GM12878 (cell line): ENCODE results near the gene DNAI2. TPM values are rescaled to one million over a fixed set of nuclear protein-coding genes. Genes with fewer than 3 reads are reported as not detected.

ENCODE experiments used
- ATAC-seq: fragments of 200-7000 bp; cut with Tn5 transposase; 3 replicates; pipeline ENCODE4 v1.9.1; 2020; ENCODE audit warnings: mild to moderate bottlenecking, moderate library complexity
- BruUV-seq: library from RNA; stranded (reverse); fragments of 400-500 nt; replicated peaks from 2 replicates; lab custom pipeline; 2021; lab: Mats Ljungman, UMichigan
- CTCF ChIA-PET: fragments of 300-600 bp; sonication (Branson Sonifier 250); formaldehyde crosslinking; extraction: SDS; loops from one replicate; lab custom pipeline; 2021; ENCODE audit warnings: inconsistent platforms; lab: Yijun Ruan, JAX
- POLR2A ChIA-PET: fragments of 350-600 bp; formaldehyde crosslinking; extraction: SDS; loops from one replicate; lab custom pipeline; 2021; ENCODE audit warnings: inconsistent platforms; lab: Charles Lee
- RAD21 ChIA-PET: fragments of 300-600 bp; sonication (Branson Sonifier 250); formaldehyde crosslinking; loops from one replicate; lab custom pipeline; 2023; ENCODE audit warnings: antibody characterized with exemption; ENCODE audit not compliant: unreplicated experiment; lab: Charles Lee
- SMC1A ChIA-PET: fragments of 300-600 bp; sonication (Branson Sonifier 250); formaldehyde crosslinking; loops from one replicate; lab custom pipeline; 2023; ENCODE audit not compliant: unreplicated experiment, uncharacterized antibody; lab: Charles Lee
- DNase-seq: peaks from one replicate; pipeline ENCODE4 v3.0.0-alpha.2; 2011; ENCODE audit warnings: low read depth, low spot score
- FAIRE-seq: peaks from 3 replicates; lab custom pipeline; 2011; peaks lifted over from hg19 to GRCh38; lab: Jason Lieb, UNC
- H2AFZ ChIP-seq: 2 replicates; pipeline ENCODE4 v1.6.0; 2011; ENCODE audit warnings: low read depth, low read length, control low read depth; ENCODE audit not compliant: control insufficient read depth
- H3K27ac ChIP-seq: 2 replicates; pipeline ENCODE4 v1.5.1; 2011; ENCODE audit warnings: control low read depth; ENCODE audit not compliant: control insufficient read depth, insufficient read depth
- H3K27me3 ChIP-seq, 2 experiments: replicated peaks in 1 of 2; 2 replicates each; pipeline versions ENCODE4 v1.6.0 to v1.6.1; 2011; ENCODE audit warnings: low read length in 1 of 2; ENCODE audit not compliant: control insufficient read depth in 2 of 2, insufficient read depth in 2 of 2
- H3K36me3 ChIP-seq, 2 experiments: 2 replicates each; pipeline ENCODE4 v1.5.1; 2011; ENCODE audit warnings: low read length in 1 of 2; ENCODE audit not compliant: control insufficient read depth in 2 of 2, insufficient read depth in 2 of 2
- H3K4me1 ChIP-seq: 2 replicates; pipeline ENCODE4 v1.6.1; 2011; ENCODE audit warnings: mild to moderate bottlenecking, low read length, moderate library complexity, mixed read lengths; ENCODE audit not compliant: control insufficient read depth, insufficient read depth
- H3K4me2 ChIP-seq: 2 replicates; pipeline ENCODE4 v1.6.0; 2011; ENCODE audit warnings: control low read depth; ENCODE audit not compliant: control insufficient read depth, insufficient read depth
- H3K4me3 ChIP-seq: fragments of 200-600 bp; sonication (generic); 2 replicates; pipeline ENCODE4 v1.5.1; 2016
- H3K79me2 ChIP-seq: 2 replicates; pipeline ENCODE4 v1.6.0; 2011; ENCODE audit warnings: low read length; ENCODE audit not compliant: control insufficient read depth, insufficient read depth
- H3K9ac ChIP-seq: 2 replicates; pipeline ENCODE4 v1.8.0; 2011; ENCODE audit warnings: low read length, control low read depth, mixed read lengths; ENCODE audit not compliant: control insufficient read depth, insufficient read depth
- H3K9me3 ChIP-seq: replicated peaks from 3 replicates; pipeline ENCODE4 v1.5.1; 2011; ENCODE audit warnings: mild to moderate bottlenecking, low read length; ENCODE audit not compliant: control insufficient read depth, insufficient read depth
- H4K20me1 ChIP-seq: 2 replicates; pipeline ENCODE4 v1.6.0; 2011; ENCODE audit not compliant: control insufficient read depth, insufficient read depth
- BCL3 ChIP-seq: IDR thresholded peaks from 2 replicates; pipeline ENCODE4 v1.6.1; 2011; ENCODE audit warnings: borderline replicate concordance, low read depth, mild to moderate bottlenecking, moderate library complexity, low read length; ENCODE audit not compliant: insufficient read depth, poor library complexity, severe bottlenecking
- ETV6 ChIP-seq, 2 experiments: fragments of 450-650 bp in 1 of 2; IDR thresholded peaks in 1 of 2; conservative IDR thresholded peaks in 1 of 2; 2 replicates each; pipeline ENCODE4 v1.6.1; 2014; ENCODE audit warnings: antibody characterized with exemption in 1 of 2, borderline replicate concordance in 1 of 2, low read depth in 1 of 2, mild to moderate bottlenecking in 1 of 2, moderate library complexity in 1 of 2
- MTA3 ChIP-seq: IDR thresholded peaks from 2 replicates; pipeline ENCODE4 v1.6.1; 2012; ENCODE audit warnings: low read length, inconsistent platforms, borderline replicate concordance
- MYC ChIP-seq: IDR thresholded peaks from 2 replicates; pipeline ENCODE4 v1.6.1; 2011; ENCODE audit warnings: mild to moderate bottlenecking, low read length, moderate library complexity, inconsistent platforms; ENCODE audit not compliant: insufficient read depth, insufficient replicate concordance, insufficient read length, severe bottlenecking
- SPI1 ChIP-seq: IDR thresholded peaks from 2 replicates; pipeline ENCODE4 v1.6.1; 2011; ENCODE audit warnings: low read depth, mild to moderate bottlenecking, low read length, moderate library complexity, borderline replicate concordance; ENCODE audit not compliant: insufficient read depth
- SRF ChIP-seq, 2 experiments: IDR thresholded peaks; 2 replicates each; pipeline ENCODE4 v1.6.1; 2011; ENCODE audit warnings: low read depth in 2 of 2, low read length in 2 of 2, mild to moderate bottlenecking in 1 of 2, moderate library complexity in 1 of 2
- TBL1XR1 ChIP-seq: IDR thresholded peaks from 2 replicates; pipeline ENCODE4 v1.6.1; 2012; ENCODE audit warnings: low read depth, low read length, improper control_type of control experiment
- ZBTB33 ChIP-seq: fragments of 450-650 bp; IDR thresholded peaks from 2 replicates; pipeline ENCODE4 v1.6.1; 2017; ENCODE audit warnings: mild to moderate bottlenecking
- WGBS: methylation state at CpG from one replicate; pipeline ENCODE4 v1.1.6; 2016; ENCODE audit warnings: low lambda C conversion rate; ENCODE audit not compliant: insufficient replicate concordance, insufficient coverage; ENCODE audit errors: missing lambda C conversion rate; 5-methylcytosine and 5-hydroxymethylcytosine counted together
- in situ Hi-C: fragments of 300-500 bp; cut with MboI; formaldehyde crosslinking; loops from 9 replicates; pipeline ENCODE4 v1.14.3; 2018; ENCODE audit warnings: mixed read lengths
- intact Hi-C: fragments of 100-400 bp; cut with micrococcal nuclease; formaldehyde crosslinking; loops from one replicate; pipeline ENCODE4 v1.14.2; 2022; ENCODE audit not compliant: unreplicated experiment
- polyA plus RNA-seq, 11 experiments: library from polyadenylated mRNA; depleted of rRNA in 4 of 11; unstranded in 6 of 11; stranded (reverse) in 5 of 11; fragments of >200 nt; fragmentation: Nextera tagmentation in 4 of 11; fragmentation: Illumina TruSeq in 1 of 11; extraction: Ambion mirVana in 4 of 11; extraction: Trizol in 1 of 11; gene quantifications; 1 replicate in 1 of 11; 2 replicates in 10 of 11; pipeline versions ENCODE4 v1.2.1 to v1.2.3, GENCODE V29; 2011 to 2016; ENCODE audit warnings: inconsistent platforms in 2 of 11, missing spikeins in 2 of 11, low read depth in 1 of 11
- total RNA-seq, 4 experiments: library from RNA; depleted of rRNA in 3 of 4; stranded (reverse); fragments of >200 nt in 3 of 4; fragmentation: Illumina TruSeq in 1 of 4; extraction: Trizol in 1 of 4; gene quantifications; 2 replicates each; pipeline versions ENCODE4 v1.2.1 to v1.2.3, GENCODE V29; 2013 to 2021
- TF ChIP-seq, protein P1 (sequence below): fragments of 450-650 bp; formaldehyde crosslinking; IDR thresholded peaks from 2 replicates; pipeline ENCODE4 v1.4.0; 2020; ENCODE audit warnings: mild to moderate bottlenecking, moderate library complexity
- TF ChIP-seq, protein P2 (sequence below): fragments of 150-350 bp; IDR thresholded peaks from 2 replicates; pipeline ENCODE4 v1.6.1; 2016; ENCODE audit warnings: low read depth, low read length

The DNAI2 gene
- total and polyA plus RNA-seq, 10 of the 15 experiments (the other 5 are each of a cell fraction or from before 2014, with no cell fraction given): 0.04 to 1.8 (median 0.13) TPM

DNA sequence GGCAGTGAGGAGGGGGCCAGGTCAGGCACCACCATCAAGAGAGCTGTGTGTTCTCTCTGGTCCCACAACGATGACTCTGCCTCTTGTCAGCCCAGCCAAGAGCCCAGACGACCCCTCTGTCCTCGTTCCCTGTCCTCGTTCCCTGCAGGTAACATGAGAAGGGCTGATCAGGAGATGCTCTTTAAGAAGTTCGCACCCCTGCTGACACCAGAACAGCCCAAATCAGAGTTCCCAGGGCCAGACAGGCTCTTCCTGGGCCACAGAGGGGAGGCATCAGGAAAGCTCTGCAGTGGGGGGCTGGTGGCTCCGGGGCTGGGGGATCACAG is 13.5 kb upstream of the DNAI2 start:
- Histone ChIP-seq H3K9me3 (no peaks in the 10 kb centered on the region), H2AFZ (no peak overlapping the region), H3K79me2 (no peaks in the 10 kb centered on the region), H4K20me1 (no peaks in the 10 kb centered on the region), H3K9ac (no peak overlapping the region)
- in situ Hi-C loops: no loop called here
- BruUV-seq: no TSS peak
- POLR2A ChIA-PET: no interaction called here
- TF ChIP-seq MTA3 (no peak), ZBTB33 (no peak), BCL3 (no peak), TBL1XR1 (no peak), MYC (no peak), SRF (IDR thresholded peaks at IDR 0.05; ENCODE audit: low read depth in 2 of 2, low read length in 2 of 2) (no peak), SPI1 (no peak), ETV6 (conservative IDR thresholded peaks at IDR 0.05 in 1 of 2, IDR thresholded peaks at IDR 0.05 in 1 of 2; ENCODE audit: borderline replicate concordance in 1 of 2, low read depth in 1 of 2) (no peak)
- TF ChIP-seq, protein P1, sequence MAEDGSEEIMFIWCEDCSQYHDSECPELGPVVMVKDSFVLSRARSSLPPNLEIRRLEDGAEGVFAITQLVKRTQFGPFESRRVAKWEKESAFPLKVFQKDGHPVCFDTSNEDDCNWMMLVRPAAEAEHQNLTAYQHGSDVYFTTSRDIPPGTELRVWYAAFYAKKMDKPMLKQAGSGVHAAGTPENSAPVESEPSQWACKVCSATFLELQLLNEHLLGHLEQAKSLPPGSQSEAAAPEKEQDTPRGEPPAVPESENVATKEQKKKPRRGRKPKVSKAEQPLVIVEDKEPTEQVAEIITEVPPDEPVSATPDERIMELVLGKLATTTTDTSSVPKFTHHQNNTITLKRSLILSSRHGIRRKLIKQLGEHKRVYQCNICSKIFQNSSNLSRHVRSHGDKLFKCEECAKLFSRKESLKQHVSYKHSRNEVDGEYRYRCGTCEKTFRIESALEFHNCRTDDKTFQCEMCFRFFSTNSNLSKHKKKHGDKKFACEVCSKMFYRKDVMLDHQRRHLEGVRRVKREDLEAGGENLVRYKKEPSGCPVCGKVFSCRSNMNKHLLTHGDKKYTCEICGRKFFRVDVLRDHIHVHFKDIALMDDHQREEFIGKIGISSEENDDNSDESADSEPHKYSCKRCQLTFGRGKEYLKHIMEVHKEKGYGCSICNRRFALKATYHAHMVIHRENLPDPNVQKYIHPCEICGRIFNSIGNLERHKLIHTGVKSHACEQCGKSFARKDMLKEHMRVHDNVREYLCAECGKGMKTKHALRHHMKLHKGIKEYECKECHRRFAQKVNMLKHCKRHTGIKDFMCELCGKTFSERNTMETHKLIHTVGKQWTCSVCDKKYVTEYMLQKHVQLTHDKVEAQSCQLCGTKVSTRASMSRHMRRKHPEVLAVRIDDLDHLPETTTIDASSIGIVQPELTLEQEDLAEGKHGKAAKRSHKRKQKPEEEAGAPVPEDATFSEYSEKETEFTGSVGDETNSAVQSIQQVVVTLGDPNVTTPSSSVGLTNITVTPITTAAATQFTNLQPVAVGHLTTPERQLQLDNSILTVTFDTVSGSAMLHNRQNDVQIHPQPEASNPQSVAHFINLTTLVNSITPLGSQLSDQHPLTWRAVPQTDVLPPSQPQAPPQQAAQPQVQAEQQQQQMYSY (CRISPR knock-in tag): no peak
- TF ChIP-seq, protein P2, sequence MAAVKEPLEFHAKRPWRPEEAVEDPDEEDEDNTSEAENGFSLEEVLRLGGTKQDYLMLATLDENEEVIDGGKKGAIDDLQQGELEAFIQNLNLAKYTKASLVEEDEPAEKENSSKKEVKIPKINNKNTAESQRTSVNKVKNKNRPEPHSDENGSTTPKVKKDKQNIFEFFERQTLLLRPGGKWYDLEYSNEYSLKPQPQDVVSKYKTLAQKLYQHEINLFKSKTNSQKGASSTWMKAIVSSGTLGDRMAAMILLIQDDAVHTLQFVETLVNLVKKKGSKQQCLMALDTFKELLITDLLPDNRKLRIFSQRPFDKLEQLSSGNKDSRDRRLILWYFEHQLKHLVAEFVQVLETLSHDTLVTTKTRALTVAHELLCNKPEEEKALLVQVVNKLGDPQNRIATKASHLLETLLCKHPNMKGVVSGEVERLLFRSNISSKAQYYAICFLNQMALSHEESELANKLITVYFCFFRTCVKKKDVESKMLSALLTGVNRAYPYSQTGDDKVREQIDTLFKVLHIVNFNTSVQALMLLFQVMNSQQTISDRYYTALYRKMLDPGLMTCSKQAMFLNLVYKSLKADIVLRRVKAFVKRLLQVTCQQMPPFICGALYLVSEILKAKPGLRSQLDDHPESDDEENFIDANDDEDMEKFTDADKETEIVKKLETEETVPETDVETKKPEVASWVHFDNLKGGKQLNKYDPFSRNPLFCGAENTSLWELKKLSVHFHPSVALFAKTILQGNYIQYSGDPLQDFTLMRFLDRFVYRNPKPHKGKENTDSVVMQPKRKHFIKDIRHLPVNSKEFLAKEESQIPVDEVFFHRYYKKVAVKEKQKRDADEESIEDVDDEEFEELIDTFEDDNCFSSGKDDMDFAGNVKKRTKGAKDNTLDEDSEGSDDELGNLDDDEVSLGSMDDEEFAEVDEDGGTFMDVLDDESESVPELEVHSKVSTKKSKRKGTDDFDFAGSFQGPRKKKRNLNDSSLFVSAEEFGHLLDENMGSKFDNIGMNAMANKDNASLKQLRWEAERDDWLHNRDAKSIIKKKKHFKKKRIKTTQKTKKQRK: no peak
- TF ChIP-seq, all 136 proteins: peak for 0
- FAIRE-seq (no peak), ATAC-seq (no peak), DNase-seq (no peak)
- 63% methylated on average over 6 of the region's 6 CpGs for WGBS
- no peaks in the 10 kb centered on the region for H3K27me3 ChIP-seq
- H3K27ac ChIP-seq: no peak overlapping the region
- intact Hi-C loops: no loop called here
- H3K4me2 ChIP-seq: no peak overlapping the region
- ChIA-PET SMC1A (interaction anchor here (1.6 to 1.7 kb wide), 2 partner anchors 19 to 36 kb away, joined by 3 to 5 read pairs; no protein-coding TSS in a partner anchor), CTCF (interaction anchor here (0.8 kb wide), 1 partner anchor 37 kb away, joined by 3 read pairs; no protein-coding TSS in a partner anchor), RAD21 (no interaction called here)
- no peaks in the 10 kb centered on the region for H3K4me1 ChIP-seq
- no peaks in the 10 kb centered on the region for H3K36me3 ChIP-seq
- no peak overlapping the region for H3K4me3 ChIP-seq
